D721Med (cell line): Measurements from ENCODE around the gene GNB2.
A peak's percentile ranks its signal among the peaks of the same experiment; 100 is the strongest.

ENCODE experiments used
- DNase-seq: peaks from one replicate; pipeline ENCODE4 v3.0.0; 2011; ENCODE audit warnings: low spot score; ENCODE audit not compliant: insufficient read length
- FAIRE-seq: peaks from 2 replicates; lab custom pipeline; 2011; peaks lifted over from hg19 to GRCh38; lab: Jason Lieb, UNC
- CTCF ChIP-seq: IDR thresholded peaks from 2 replicates; pipeline ENCODE4 v1.5.1; 2012; ENCODE audit warnings: mild to moderate bottlenecking, control low read depth; ENCODE audit not compliant: insufficient read depth; ENCODE audit errors: missing control alignments

GNB2 gene

GRCh38 chr7:100630066-100630465, 43.5 kb upstream of the GNB2 start:
- TF ChIP-seq CTCF, result no peak
- FAIRE-seq (no peak), DNase-seq (no peak)

GRCh38 chr7:100632951-100633717, 40.4 kb upstream of the GNB2 start:
- TF ChIP-seq CTCF, result peak; percentile 30
- DNase-seq, result peak; percentile 68
- no peak for FAIRE-seq

- FAIRE-seq (no peak), DNase-seq (no peak)
- TF ChIP-seq CTCF, result no peak
Measured at GRCh38 chr7:100639995-100640516, 33.5 kb upstream of the GNB2 start.

GRCh38 chr7:100640517-100641440, 32.8 kb upstream of the GNB2 start:
- DNase-seq (no peak), FAIRE-seq (no peak)
- no peak for TF ChIP-seq CTCF

- no peak for TF ChIP-seq CTCF
- no peak for FAIRE-seq
- no peak for DNase-seq
Measured at GRCh38 chr7:100641463-100641859, 32.1 kb upstream of the GNB2 start, which contains the start of gene TFR2. TSS of gene TFR2 (minus strand) at chr7:100641552. CDS start at chr7:100641509, 43 bp downstream.

- FAIRE-seq, result no peak
Measured at GRCh38 chr7:100641860-100642533, 31.5 kb upstream of the GNB2 start.

More at GRCh38 chr7:100641860-100642533, 31.5 kb upstream of the GNB2 start:
- DNase-seq, result no peak
- TF ChIP-seq CTCF, result no peak
